Activated CD4-positive, alpha-beta T cell treated with anti-CD3 and anti-CD28 coated beads for 36 hours (primary cell): Measurements from ENCODE around the gene LTK. TPM values are rescaled to one million over a fixed set of nuclear protein-coding genes. Genes with fewer than 3 reads are reported as not detected.

Experiments
- total RNA-seq, 2 experiments: library from RNA; stranded (reverse); gene quantifications; one replicate each; pipeline ENCODE4 v1.2.3, GENCODE V29; 2021

LTK gene
- total RNA-seq, 2 experiments from 2014 or later: 0.11 TPM; not detected in 1

Other genes starting within 250 kb of the LTK start
- gene OIP5, start 181.2 kb downstream of the LTK start, total RNA-seq: 10 to 100 TPM; 11.5 to 14.0 TPM
- 100 to 1,000 TPM; 179 to 206 TPM for gene NUSAP1, start 180.9 kb downstream of the LTK start, total RNA-seq
- gene NDUFAF1, start 111.3 kb downstream of the LTK start, total RNA-seq: 10 to 100 TPM; 16.9 to 27.2 TPM
- 10 to 100 TPM; 29.4 to 32.3 TPM for gene RTF1, start 96.7 kb downstream of the LTK start, total RNA-seq
- 1 to 10 TPM; 2.5 to 4.2 TPM for gene ITPKA, start 20.0 kb downstream of the LTK start, total RNA-seq
- 10 to 100 TPM; 49.6 to 56.8 TPM for gene RPAP1, start 30.4 kb upstream of the LTK start, total RNA-seq
- gene TYRO3, start 45.4 kb upstream of the LTK start, total RNA-seq: 1 to 10 TPM; 2.3 to 3.1 TPM
- gene MGA, start 146.6 kb upstream of the LTK start, total RNA-seq: 10 to 100 TPM; 33.7 to 39.3 TPM